Erythroblast (primary cell): Measurements from ENCODE around the gene PYROXD2.

Experiments
- GATA1 ChIP-seq: IDR thresholded peaks from 2 replicates; pipeline ENCODE4 v1.6.1; 2011; ENCODE audit warnings: low read depth, mild to moderate bottlenecking, control low read depth, low read length, moderate library complexity
- POLR2A ChIP-seq: IDR thresholded peaks from 2 replicates; pipeline ENCODE4 v1.6.1; 2011; ENCODE audit warnings: mild to moderate bottlenecking, low read length

- TF ChIP-seq POLR2A (no peak), GATA1 (no peak)
Measured at GRCh38 chr10:98424295-98425254, 9.6 kb upstream of the PYROXD2 start.
